K562 (cell line): ENCODE results near the gene HOXA5. TPM values are rescaled to one million over a fixed set of nuclear protein-coding genes. Genes with fewer than 3 reads are reported as not detected.

ENCODE experiments used
- ATAC-seq: fragments of 200-7000 bp; cut with Tn5 transposase; 3 replicates; pipeline ENCODE4 v1.9.1; 2020; ENCODE audit warnings: moderate library complexity
- BruUV-seq: library from RNA; stranded (reverse); fragments of 400-500 nt; replicated peaks from 2 replicates; lab custom pipeline; 2021; lab: Mats Ljungman, UMichigan
- CTCF ChIA-PET: fragments of 300-600 bp; formaldehyde crosslinking; extraction: SDS; loops from one replicate; lab custom pipeline; 2021; ENCODE audit warnings: low intra/inter-chr PET ratio; lab: Yijun Ruan, JAX
- POLR2A ChIA-PET: fragments of 300-600, 350-650 bp; sonication (Branson Sonifier 250); formaldehyde crosslinking; extraction: SDS; loops from one replicate; lab custom pipeline; 2021; ENCODE audit warnings: antibody characterized with exemption, inconsistent platforms; lab: Yijun Ruan, JAX
- DNase-seq, 4 experiments: peaks; one replicate each; pipeline versions ENCODE4 v3.0.0 to v3.0.0-alpha.2; 2011 to 2018; ENCODE audit warnings: low spot score in 3 of 4, mixed read lengths in 3 of 4; ENCODE audit errors: extremely low read depth in 1 of 4
- FAIRE-seq: peaks from 2 replicates; lab custom pipeline; 2011; peaks lifted over from hg19 to GRCh38; lab: Jason Lieb, UNC
- H2AFZ ChIP-seq: 2 replicates; pipeline ENCODE4 v1.6.0; 2011; ENCODE audit warnings: low read depth, low read length, control low read depth, inconsistent platforms
- H3K27ac ChIP-seq: fragments of 200-600 bp; 3 replicates; pipeline ENCODE4 v1.8.0; 2011; ENCODE audit warnings: low read depth, mild to moderate bottlenecking, control low read depth, inconsistent platforms, low read length, moderate library complexity, mixed read lengths; ENCODE audit errors: extremely low read depth
- H3K27me3 ChIP-seq, 2 experiments: fragments of 300-600 bp in 1 of 2; 2 replicates in 1 of 2; 3 replicates in 1 of 2; pipeline versions ENCODE4 v1.6.0 to v1.8.0; 2011; ENCODE audit warnings: inconsistent platforms in 2 of 2, low read length in 2 of 2, mild to moderate bottlenecking in 1 of 2, mixed read lengths in 1 of 2, moderate library complexity in 1 of 2; ENCODE audit not compliant: control insufficient read depth in 2 of 2, insufficient read depth in 2 of 2
- H3K36me3 ChIP-seq: fragments of 300-600 bp; 3 replicates; pipeline ENCODE4 v1.8.0; 2011; ENCODE audit warnings: mild to moderate bottlenecking, low read length, inconsistent platforms; ENCODE audit not compliant: control insufficient read depth, insufficient read depth
- H3K4me1 ChIP-seq, 2 experiments: fragments of 200-600 bp in 1 of 2; replicated peaks in 1 of 2; 2 replicates in 1 of 2; 3 replicates in 1 of 2; pipeline versions ENCODE4 v1.5.1 to v1.8.0; 2011; ENCODE audit warnings: inconsistent platforms in 2 of 2, low read length in 2 of 2, mild to moderate bottlenecking in 1 of 2, mixed read lengths in 1 of 2, moderate library complexity in 1 of 2; ENCODE audit not compliant: control insufficient read depth in 2 of 2, insufficient read depth in 2 of 2
- H3K4me2 ChIP-seq: 2 replicates; pipeline ENCODE4 v1.6.1; 2011; ENCODE audit warnings: low read length, control low read depth, inconsistent platforms, mixed read lengths; ENCODE audit not compliant: insufficient read depth
- H3K4me3 ChIP-seq: fragments of 200-600 bp; sonication (generic), shearing (Covaris generic); 2 replicates; pipeline ENCODE4 v1.5.1; 2016; ENCODE audit warnings: control low read depth, inconsistent platforms
- H3K79me2 ChIP-seq: fragments of 200-600 bp; 3 replicates; pipeline ENCODE4 v1.8.0; 2011; ENCODE audit warnings: low read length, inconsistent platforms; ENCODE audit not compliant: control insufficient read depth, insufficient read depth
- H3K9ac ChIP-seq, 2 experiments: 2 replicates each; pipeline versions ENCODE4 v1.6.0 to v1.6.1; 2011; ENCODE audit warnings: low read depth in 2 of 2, low read length in 2 of 2, control low read depth in 1 of 2, inconsistent platforms in 1 of 2, mild to moderate bottlenecking in 1 of 2, mixed read lengths in 1 of 2; ENCODE audit not compliant: insufficient read depth in 1 of 2
- H3K9me1 ChIP-seq: one replicate; pipeline ENCODE4 v1.6.0; 2011; ENCODE audit warnings: inconsistent platforms, mild to moderate bottlenecking, low read length, moderate library complexity; ENCODE audit not compliant: control insufficient read depth, insufficient read depth
- H3K9me3 ChIP-seq: replicated peaks from 2 replicates; pipeline ENCODE4 v1.5.1; 2011; ENCODE audit warnings: low read depth, low read length, inconsistent platforms; ENCODE audit not compliant: control insufficient read depth, insufficient read depth
- H4K20me1 ChIP-seq: replicated peaks from 2 replicates; pipeline ENCODE4 v1.6.1; 2011; ENCODE audit warnings: low read length, inconsistent platforms, mixed read lengths; ENCODE audit not compliant: control insufficient read depth, insufficient read depth
- CSDE1 ChIP-seq, 2 experiments: fragments of 450-650 bp; IDR thresholded peaks; 2 replicates each; pipeline ENCODE4 v1.6.1; 2016; ENCODE audit warnings: mild to moderate bottlenecking in 1 of 2
- FOXA1 ChIP-seq: fragments of 450-650 bp; IDR thresholded peaks from 2 replicates; pipeline ENCODE4 v1.6.1; 2016; ENCODE audit warnings: mild to moderate bottlenecking, borderline replicate concordance
- FOXK1 ChIP-seq: sonication (generic); formaldehyde crosslinking; IDR thresholded peaks from 2 replicates; pipeline ENCODE4 v1.8.0; 2022; ENCODE audit warnings: missing genetic modification reagents, mild to moderate bottlenecking, borderline replicate concordance
- L3MBTL2 ChIP-seq: fragments of 450-650 bp; IDR thresholded peaks from 2 replicates; pipeline ENCODE4 v1.6.1; 2016; ENCODE audit warnings: mild to moderate bottlenecking, moderate library complexity
- ZBTB26 ChIP-seq: fragments of 450-650 bp; formaldehyde crosslinking; IDR thresholded peaks from 2 replicates; pipeline ENCODE4 v1.4.0; 2022; ENCODE audit warnings: missing genetic modification characterization
- ZBTB8A ChIP-seq: fragments of 450-650 bp; IDR thresholded peaks from 2 replicates; pipeline ENCODE4 v1.6.1; 2018; ENCODE audit warnings: mild to moderate bottlenecking, moderate library complexity; ENCODE audit not compliant: partially characterized antibody
- ZNF253 ChIP-seq: fragments of 250-450 bp; sonication (Bioruptor Pico); conservative IDR thresholded peaks from 2 replicates; pipeline ENCODE4 v1.6.1; 2021; ENCODE audit warnings: mild to moderate bottlenecking
- ZSCAN29 ChIP-seq: fragments of 450-650 bp; IDR thresholded peaks from 2 replicates; pipeline ENCODE4 v1.6.1; 2017
- WGBS: fragments of 100-300 bp; shearing (Covaris generic); methylation state at CpG from one replicate; pipeline ENCODE4 v1.1.6; 2016; ENCODE audit warnings: low coverage, mixed read lengths; ENCODE audit not compliant: insufficient coverage; ENCODE audit errors: missing lambda C conversion rate; 5-methylcytosine and 5-hydroxymethylcytosine counted together
- in situ Hi-C: fragments of 300-500 bp; cut with MboI; formaldehyde crosslinking; loops from 4 replicates; pipeline ENCODE4 v1.15.0; 2018; ENCODE audit warnings: inconsistent platforms, mixed read lengths
- intact Hi-C: fragments of 100-400 bp; cut with micrococcal nuclease; formaldehyde crosslinking; loops from 2 replicates; pipeline ENCODE4 v1.14.2; 2022
- polyA plus RNA-seq, 8 experiments: library from polyadenylated mRNA; depleted of rRNA in 4 of 8; stranded (reverse) in 5 of 8; unstranded in 3 of 8; fragments of >200 nt; fragmentation: Nextera tagmentation in 2 of 8; fragmentation: Illumina TruSeq in 1 of 8; extraction: Ambion mirVana in 2 of 8; extraction: Trizol in 1 of 8; gene quantifications; 2 replicates each; pipeline versions ENCODE4 v1.2.1 to v1.2.3, GENCODE V29; 2011 to 2014; ENCODE audit warnings: inconsistent platforms in 1 of 8, missing spikeins in 1 of 8
- total RNA-seq, 7 experiments: library from RNA; depleted of rRNA in 6 of 7; stranded (reverse); fragments of >200 nt in 6 of 7; fragmentation: Illumina TruSeq in 2 of 7; extraction: Trizol in 2 of 7; gene quantifications; 2 replicates each; pipeline versions ENCODE4 v1.2.1 to v1.2.3, GENCODE V29; 2011 to 2021; ENCODE audit warnings: low replicate concordance in 1 of 7

The HOXA5 gene
- total and polyA plus RNA-seq, 9 of the 15 experiments (the other 6 are each of a cell fraction or from before 2014, with no cell fraction given) = 0.13 TPM; not detected in 8

GRCh38 chr7:27138985-27139333, 4.5 kb downstream of the HOXA5 start:
- Histone ChIP-seq H4K20me1 (no peaks in the 10 kb centered on the region), H2AFZ (no peak overlapping the region), H3K9me1 (no peaks in the 10 kb centered on the region), H3K4me2 (no peak overlapping the region), H3K36me3 (no peaks in the 10 kb centered on the region), H3K9me3 (no peaks in the 10 kb centered on the region), H3K27me3 (peaks cover 30 to 62% of the 10 kb centered on the region in 2 experiments), H3K4me3 (no peak overlapping the region), H3K79me2 (no peaks in the 10 kb centered on the region), H3K9ac (no peak overlapping the region), H3K4me1 (peaks cover 6 to 7% of the 10 kb centered on the region in 2 experiments; a peak in 2 of 5 replicates), H3K27ac (no peak overlapping the region)
- DNase-seq (no peak), ATAC-seq (no peak), FAIRE-seq (no peak)
- whole genome bisulfite sequencing = 7% methylated on average over 10 of the region's 11 CpGs
- TF ChIP-seq FOXA1 (no peak), ZSCAN29 (no peak), L3MBTL2 (no peak), ZBTB26 (no peak), CSDE1 (IDR thresholded peaks at IDR 0.05) (no peak), ZBTB8A (no peak), FOXK1 (CRISPR knock-in tag) (no peak), ZNF253 (CRISPR knock-in tag) (no peak)
- ChIA-PET POLR2A (no interaction called here), CTCF (no interaction called here)
- BruUV-seq = no TSS peak
- in situ Hi-C loops = no loop called here
- intact Hi-C loops = no loop called here
